ENCODE data around the gene IDH3G. TPM values are rescaled to one million over a fixed set of nuclear protein-coding genes. Genes with fewer than 3 reads are reported as not detected.

IDH3G gene
- total RNA-seq, 1 donor: 40.2 TPM

GRCh38 chrX:153741446-153741845 is 52.7 kb downstream of the IDH3G start:
- TF ChIP-seq, protein P1, sequence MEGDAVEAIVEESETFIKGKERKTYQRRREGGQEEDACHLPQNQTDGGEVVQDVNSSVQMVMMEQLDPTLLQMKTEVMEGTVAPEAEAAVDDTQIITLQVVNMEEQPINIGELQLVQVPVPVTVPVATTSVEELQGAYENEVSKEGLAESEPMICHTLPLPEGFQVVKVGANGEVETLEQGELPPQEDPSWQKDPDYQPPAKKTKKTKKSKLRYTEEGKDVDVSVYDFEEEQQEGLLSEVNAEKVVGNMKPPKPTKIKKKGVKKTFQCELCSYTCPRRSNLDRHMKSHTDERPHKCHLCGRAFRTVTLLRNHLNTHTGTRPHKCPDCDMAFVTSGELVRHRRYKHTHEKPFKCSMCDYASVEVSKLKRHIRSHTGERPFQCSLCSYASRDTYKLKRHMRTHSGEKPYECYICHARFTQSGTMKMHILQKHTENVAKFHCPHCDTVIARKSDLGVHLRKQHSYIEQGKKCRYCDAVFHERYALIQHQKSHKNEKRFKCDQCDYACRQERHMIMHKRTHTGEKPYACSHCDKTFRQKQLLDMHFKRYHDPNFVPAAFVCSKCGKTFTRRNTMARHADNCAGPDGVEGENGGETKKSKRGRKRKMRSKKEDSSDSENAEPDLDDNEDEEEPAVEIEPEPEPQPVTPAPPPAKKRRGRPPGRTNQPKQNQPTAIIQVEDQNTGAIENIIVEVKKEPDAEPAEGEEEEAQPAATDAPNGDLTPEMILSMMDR (IDR thresholded peaks at IDR 0.05; ENCODE audit: insufficient read depth, low read depth, low read length): no peak
- DNase-seq (ENCODE audit: low read depth): no peak
- H3K4me3 ChIP-seq (ENCODE audit: low read depth, low read length): no peak overlapping the region

DNA sequence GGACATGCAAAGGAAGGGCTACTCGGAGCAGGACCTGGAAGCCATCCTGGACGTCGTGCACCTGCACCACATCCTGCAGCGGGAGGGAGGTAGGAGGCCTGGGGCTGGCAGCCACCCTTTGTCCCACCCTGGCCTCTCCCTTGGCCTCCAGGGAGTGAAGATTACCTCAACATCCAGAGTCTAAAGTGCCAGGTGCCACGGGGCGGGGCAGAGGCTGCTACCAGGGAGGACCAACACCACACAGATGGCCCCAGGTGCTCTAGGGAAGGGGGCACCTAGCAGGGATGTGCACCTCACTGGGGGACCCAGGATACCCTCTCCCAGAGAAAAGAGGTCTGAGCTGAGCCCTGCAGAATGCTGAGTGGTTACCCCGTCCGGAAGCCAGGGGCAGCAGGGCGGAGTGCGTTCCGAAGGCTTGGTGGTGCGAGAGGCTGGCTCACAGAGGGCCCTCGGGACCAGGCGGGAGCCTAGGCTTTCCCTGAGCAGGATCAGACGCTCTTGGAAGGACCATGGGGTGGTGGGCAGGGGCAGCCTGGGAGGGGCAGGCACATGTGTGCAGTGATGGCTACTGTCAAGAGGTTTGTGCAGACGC is 53.4 kb downstream of the IDH3G start:
- H3K4me3 ChIP-seq (ENCODE audit: low read depth, low read length): no peak overlapping the region
- TF ChIP-seq, protein P1 (IDR thresholded peaks at IDR 0.05; ENCODE audit: insufficient read depth, low read depth, low read length): no peak
- no peak for DNase-seq (ENCODE audit: low read depth)

- DNase-seq (ENCODE audit: low read depth): no peak
- no peak overlapping the region for H3K4me3 ChIP-seq (ENCODE audit: low read depth, low read length)
- TF ChIP-seq, protein P1 (IDR thresholded peaks at IDR 0.05; ENCODE audit: insufficient read depth, low read depth, low read length): no peak
Measured at GRCh38 chrX:153739754-153740486, 54.3 kb downstream of the IDH3G start.

DNA sequence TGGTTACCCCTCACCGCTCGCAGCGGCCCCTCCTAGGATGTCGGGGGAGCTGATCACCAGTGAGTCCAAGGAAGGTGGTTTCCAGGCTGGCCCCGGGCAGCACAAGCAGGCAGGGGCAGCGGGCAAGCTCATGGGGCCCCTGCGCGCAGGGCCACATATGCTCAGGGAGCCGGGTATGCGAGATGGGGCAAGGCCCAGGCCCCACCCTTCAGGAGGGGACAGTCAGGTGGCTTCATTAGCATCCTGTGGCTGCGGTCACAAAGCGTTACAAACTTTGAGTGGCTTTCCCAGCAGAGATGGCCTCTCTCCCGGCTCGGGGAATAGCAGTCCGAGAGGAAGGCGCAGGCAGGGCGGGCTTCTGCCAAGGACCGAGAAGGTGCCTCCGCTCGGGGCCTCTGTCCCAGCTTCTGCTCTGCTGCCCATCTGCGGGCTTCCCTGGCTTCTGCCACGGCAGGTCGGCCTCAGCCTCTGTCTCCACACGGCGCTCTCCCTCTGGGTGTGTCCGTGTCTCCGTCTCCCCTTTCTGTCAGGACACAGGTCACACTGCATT is 56.0 kb downstream of the IDH3G start:
- TF ChIP-seq, protein P1 (IDR thresholded peaks at IDR 0.05; ENCODE audit: insufficient read depth, low read depth, low read length): no peak
- no peak overlapping the region for H3K4me3 ChIP-seq (ENCODE audit: low read depth, low read length)
- DNase-seq (ENCODE audit: low read depth): no peak

GRCh38 chrX:153736871-153737441 is 57.2 kb downstream of the IDH3G start:
- no peak overlapping the region for H3K4me3 ChIP-seq (ENCODE audit: low read depth, low read length)
- DNase-seq (ENCODE audit: low read depth): no peak
- TF ChIP-seq, protein P1 (IDR thresholded peaks at IDR 0.05; ENCODE audit: insufficient read depth, low read depth, low read length): no peak

DNA sequence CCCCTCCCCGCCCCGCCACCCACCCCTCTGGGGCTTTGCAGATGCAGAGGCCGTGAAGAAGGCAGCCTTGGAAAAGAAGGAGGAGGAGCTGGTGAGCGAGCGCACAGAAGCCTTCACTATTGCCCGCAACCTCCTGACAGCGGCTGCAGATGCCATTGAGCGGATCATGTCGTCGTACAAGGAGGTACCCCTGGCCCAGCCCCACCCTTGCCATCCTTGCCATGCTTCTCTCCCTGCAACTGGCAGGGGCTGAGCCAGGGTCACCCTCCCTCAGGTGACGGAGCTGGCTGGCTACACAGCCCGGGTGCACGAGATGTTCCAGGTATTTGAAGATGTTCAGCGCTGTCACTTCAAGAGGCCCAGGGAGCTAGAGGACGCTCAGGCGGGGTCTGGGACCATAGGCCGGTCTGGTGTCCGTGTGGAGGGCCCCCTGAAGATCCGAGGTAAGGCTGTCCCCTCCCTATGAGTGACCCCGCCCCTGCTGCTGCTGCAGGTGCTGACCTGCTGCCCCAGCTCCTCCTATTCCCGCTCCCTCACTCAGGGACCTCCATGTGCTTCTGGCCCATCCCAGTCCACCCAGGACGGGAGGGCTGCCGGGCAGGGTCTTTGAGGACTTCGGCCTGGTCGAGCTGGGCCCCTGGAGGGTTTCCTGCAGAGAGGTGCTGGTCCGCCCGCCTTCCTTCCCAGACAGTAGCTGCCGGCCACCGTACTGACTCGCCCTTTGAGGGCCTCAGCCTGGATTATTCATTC is 57.9 kb downstream of the IDH3G start:
- DNase-seq (ENCODE audit: low read depth): no peak
- no peak overlapping the region for H3K4me3 ChIP-seq (ENCODE audit: low read depth, low read length)
- TF ChIP-seq, protein P1 (IDR thresholded peaks at IDR 0.05; ENCODE audit: insufficient read depth, low read depth, low read length): no peak
